ENCODE results near the gene ERVK3-1.
"Not testable (repeated sequence)": the region's sequence is repeated elsewhere in the genome, so short reads cannot be mapped to it uniquely, and the experiment has no call there.

ERVK3-1 gene

DNA sequence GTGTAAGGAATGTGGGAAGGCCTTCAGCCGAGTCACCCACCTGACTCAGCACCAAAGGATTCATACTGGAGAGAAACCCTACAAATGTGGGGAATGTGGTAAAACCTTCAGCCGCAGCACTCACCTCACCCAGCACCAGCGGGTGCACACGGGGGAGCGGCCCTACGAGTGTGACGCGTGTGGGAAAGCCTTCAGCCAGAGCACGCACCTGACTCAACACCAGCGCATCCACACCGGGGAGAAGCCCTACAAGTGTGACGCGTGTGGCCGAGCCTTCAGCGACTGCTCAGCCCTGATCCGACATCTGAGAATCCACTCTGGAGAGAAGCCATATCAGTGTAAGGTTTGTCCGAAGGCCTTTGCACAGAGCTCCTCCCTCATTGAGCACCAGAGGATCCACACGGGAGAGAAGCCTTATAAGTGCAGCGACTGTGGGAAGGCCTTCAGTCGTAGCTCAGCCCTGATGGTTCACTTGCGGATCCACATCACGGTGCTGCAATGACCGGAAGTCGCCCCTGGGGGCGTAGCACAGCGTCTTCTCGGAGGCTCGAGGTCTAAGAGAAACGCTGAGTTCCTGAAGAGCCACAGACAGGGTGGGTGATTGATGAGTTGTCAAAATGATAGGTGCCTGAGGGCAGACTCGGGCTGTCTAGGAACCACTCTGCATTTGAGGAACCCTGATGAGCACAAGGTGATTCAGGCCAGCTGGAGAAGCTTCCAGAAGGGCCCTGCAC lies 33.8 kb downstream of the ERVK3-1 start:
- TF ChIP-seq, protein P1, sequence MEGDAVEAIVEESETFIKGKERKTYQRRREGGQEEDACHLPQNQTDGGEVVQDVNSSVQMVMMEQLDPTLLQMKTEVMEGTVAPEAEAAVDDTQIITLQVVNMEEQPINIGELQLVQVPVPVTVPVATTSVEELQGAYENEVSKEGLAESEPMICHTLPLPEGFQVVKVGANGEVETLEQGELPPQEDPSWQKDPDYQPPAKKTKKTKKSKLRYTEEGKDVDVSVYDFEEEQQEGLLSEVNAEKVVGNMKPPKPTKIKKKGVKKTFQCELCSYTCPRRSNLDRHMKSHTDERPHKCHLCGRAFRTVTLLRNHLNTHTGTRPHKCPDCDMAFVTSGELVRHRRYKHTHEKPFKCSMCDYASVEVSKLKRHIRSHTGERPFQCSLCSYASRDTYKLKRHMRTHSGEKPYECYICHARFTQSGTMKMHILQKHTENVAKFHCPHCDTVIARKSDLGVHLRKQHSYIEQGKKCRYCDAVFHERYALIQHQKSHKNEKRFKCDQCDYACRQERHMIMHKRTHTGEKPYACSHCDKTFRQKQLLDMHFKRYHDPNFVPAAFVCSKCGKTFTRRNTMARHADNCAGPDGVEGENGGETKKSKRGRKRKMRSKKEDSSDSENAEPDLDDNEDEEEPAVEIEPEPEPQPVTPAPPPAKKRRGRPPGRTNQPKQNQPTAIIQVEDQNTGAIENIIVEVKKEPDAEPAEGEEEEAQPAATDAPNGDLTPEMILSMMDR (IDR thresholded peaks at IDR 0.05; ENCODE audit: insufficient read depth, low read depth, low read length, missing control alignments): no peak
- peak; percentile 15 for DNase-seq (ENCODE audit: low read depth)
- H3K4me3 ChIP-seq (ENCODE audit: low read length): no peak overlapping the region

GRCh38 chr19:58345558-58345957 lies 40.4 kb downstream of the ERVK3-1 start:
- TF ChIP-seq, protein P1 (IDR thresholded peaks at IDR 0.05; ENCODE audit: insufficient read depth, low read depth, low read length, missing control alignments): no peak
- DNase-seq (ENCODE audit: low read depth): no peak
- H3K4me3 ChIP-seq (ENCODE audit: low read length): no peak overlapping the region

GRCh38 chr19:58346961-58347929 lies 42.1 kb downstream of the ERVK3-1 start:
- DNase-seq (ENCODE audit: low read depth): peak; percentile 61
- TF ChIP-seq, protein P1 (IDR thresholded peaks at IDR 0.05; ENCODE audit: insufficient read depth, low read depth, low read length, missing control alignments): no peak
- H3K4me3 ChIP-seq (ENCODE audit: low read length): peak overlapping the region; percentile 52

DNA sequence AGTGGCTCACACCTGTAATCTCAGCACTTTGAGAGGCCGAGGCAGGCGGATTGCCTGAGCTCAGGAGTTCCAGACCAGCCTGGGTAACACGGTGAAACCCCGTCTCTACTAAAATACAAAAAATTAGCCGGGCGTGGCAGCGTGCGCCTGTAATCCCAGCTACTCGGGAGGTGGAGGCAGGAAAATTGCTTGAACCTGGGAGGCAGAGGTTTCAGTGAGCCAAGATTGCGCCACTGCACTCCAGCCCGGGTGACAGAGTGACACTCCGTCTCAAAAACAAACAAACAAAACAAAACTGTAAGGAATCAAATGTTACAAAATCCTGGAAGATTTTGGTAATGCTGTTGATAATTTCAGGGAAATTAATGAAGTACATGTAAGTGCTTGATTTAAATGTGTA lies 42.9 kb downstream of the ERVK3-1 start:
- H3K4me3 ChIP-seq (ENCODE audit: low read length): peak overlapping the region; percentile 52
- not testable (repeated sequence) for DNase-seq (ENCODE audit: low read depth)

GRCh38 chr19:58349590-58349989 lies 44.4 kb downstream of the ERVK3-1 start:
- TF ChIP-seq, protein P1 (IDR thresholded peaks at IDR 0.05; ENCODE audit: insufficient read depth, low read depth, low read length, missing control alignments): no peak
- no peak for DNase-seq (ENCODE audit: low read depth)
- H3K4me3 ChIP-seq (ENCODE audit: low read length): no peak overlapping the region

- no peak for DNase-seq (ENCODE audit: low read depth)
- TF ChIP-seq, protein P1 (IDR thresholded peaks at IDR 0.05; ENCODE audit: insufficient read depth, low read depth, low read length, missing control alignments): no peak
- no peak overlapping the region for H3K4me3 ChIP-seq (ENCODE audit: low read length)
Measured at GRCh38 chr19:58350001-58350861, 45.1 kb downstream of the ERVK3-1 start.

Measured in epithelial cell of esophagus (primary cell).